AG09319 (cell line): ENCODE results near the gene NOXA1.

ENCODE experiments used
- DNase-seq: peaks from one replicate; pipeline ENCODE4 v3.0.0-alpha.2; 2010; ENCODE audit warnings: low read depth; ENCODE audit errors: extremely low read depth
- CTCF ChIP-seq: IDR thresholded peaks from 2 replicates; pipeline ENCODE4 v1.5.1; 2011; ENCODE audit warnings: low read depth, mild to moderate bottlenecking, inconsistent platforms, low read length, moderate library complexity

NOXA1 gene

GRCh38 chr9:137427454-137428310, 4.5 kb downstream of the NOXA1 start:
- DNase-seq, result no peak
- no peak for TF ChIP-seq CTCF

GRCh38 chr9:137428311-137428630, 5.1 kb downstream of the NOXA1 start:
- DNase-seq, result no peak
- TF ChIP-seq CTCF, result no peak

GRCh38 chr9:137428841-137429545, 5.8 kb downstream of the NOXA1 start:
- no peak for TF ChIP-seq CTCF
- DNase-seq, result no peak

GRCh38 chr9:137429546-137429890, 6.3 kb downstream of the NOXA1 start:
- TF ChIP-seq CTCF, result no peak
- DNase-seq, result no peak

- no peak for TF ChIP-seq CTCF
These were observed 7.0 kb downstream of the NOXA1 start for GRCh38 chr9:137429974-137430722.

GRCh38 chr9:137430723-137431415, 7.7 kb downstream of the NOXA1 start:
- no peak for TF ChIP-seq CTCF
- no peak for DNase-seq

More at GRCh38 chr9:137429974-137430722, 7.0 kb downstream of the NOXA1 start:
- no peak for DNase-seq
